HG03342 (cell line): ENCODE results near the gene RHEBL1.

Experiments
- ATAC-seq: cut with Tn5 transposase; IDR thresholded peaks from one replicate; pipeline ENCODE4 v1.9.1; 2021; ENCODE audit warnings: mild to moderate bottlenecking, moderate library complexity; ENCODE audit not compliant: unreplicated experiment

Gene RHEBL1, protein sequence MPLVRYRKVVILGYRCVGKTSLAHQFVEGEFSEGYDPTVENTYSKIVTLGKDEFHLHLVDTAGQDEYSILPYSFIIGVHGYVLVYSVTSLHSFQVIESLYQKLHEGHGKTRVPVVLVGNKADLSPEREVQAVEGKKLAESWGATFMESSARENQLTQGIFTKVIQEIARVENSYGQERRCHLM

DNA sequence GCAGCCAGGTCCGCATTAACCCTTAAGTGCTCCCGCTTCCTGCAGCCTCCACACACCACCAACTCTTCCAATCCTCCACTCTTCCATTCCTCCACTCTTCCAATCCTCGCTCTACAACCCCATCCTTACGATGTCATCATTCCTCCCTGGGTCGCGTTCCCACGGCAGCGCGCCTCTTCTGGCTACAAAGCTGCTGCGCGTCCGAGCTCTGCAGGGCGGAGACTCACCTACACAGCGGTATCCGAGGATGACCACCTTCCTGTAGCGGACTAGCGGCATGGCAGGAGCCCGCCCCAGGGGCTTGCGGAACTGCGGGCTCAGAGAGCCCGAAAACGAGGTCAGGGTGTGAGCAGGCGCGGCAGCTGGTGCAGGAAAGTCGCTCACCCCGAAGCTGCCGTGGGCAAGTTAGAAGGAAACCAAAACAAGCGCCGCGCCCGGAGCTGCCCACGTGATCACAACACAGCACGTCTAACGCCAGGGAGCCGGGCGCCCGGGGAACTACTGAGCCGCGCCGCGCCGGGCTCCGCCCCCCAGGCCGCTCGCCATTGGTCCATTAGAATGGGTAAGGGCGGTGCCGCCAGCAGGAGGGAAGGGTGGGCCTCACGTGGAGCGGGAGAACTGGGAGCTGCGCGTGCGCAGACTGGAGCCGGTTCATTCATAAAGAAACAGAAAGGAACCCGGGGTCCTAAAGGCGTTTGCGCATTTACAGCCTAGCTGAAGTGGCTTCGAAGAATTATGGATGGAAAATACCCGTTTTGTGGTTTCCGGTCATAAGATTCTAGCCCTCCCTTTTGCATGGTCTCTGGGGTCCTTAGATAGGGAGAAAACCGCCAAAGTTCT, at the start of gene RHEBL1:
TSS of gene RHEBL1 (minus strand) at position 473 of the 840 bp plus-strand sequence. CDS start at position 279, 194 bp downstream.
- ATAC-seq, result peak; percentile 97

DNA sequence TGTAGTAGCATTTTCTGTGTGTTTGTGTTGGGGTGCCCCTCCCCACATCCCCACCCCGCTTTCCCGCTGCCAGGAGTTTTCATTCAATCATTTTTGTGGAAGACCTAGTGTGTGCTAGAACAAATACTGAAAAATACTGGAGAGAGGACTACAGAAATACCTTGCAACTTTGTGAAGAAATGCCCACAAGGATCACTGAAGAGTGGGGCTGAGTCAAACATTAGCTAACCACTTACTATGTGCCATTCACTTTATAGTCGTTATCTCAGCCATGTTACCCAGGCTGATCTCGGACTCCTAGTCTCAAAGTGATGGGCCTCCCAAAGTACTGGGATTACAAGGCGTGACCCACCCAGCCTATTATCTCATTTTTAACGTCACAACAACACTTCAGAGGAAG, 41.4 kb upstream of the RHEBL1 start:
- ATAC-seq, result no peak

DNA sequence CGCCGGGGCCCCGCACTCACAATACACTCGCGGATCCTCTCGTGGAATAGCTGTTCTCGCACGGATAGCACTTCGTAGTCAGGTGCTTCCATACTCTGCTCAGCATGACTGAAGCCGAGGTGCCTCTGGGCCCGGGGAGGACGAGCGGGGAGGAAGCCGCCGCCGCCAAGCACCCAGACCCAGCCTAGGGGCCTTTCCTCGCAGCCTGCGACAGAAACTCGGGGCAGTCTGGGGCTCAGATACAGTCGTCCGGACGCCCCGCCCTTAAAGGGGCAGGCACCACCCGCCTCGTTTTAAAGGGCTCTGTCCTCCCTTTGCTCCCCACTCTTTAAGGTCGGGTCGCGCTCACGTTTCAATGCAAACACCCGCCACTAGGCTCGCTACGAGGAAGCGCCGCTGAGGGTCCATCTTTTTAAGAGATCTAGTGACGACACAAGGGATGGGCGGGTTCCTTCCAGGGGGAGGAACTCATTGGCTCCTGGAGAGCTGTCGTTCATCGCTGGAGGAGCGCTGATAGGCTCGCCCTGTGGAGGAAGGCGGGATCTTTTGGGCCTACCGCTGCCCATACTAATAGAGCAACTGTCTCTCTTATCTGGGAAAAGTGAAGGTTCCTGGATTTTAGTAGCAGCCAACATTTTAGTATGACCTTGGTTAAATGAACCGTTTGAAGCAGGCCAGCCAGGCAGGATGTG, 40.8 kb upstream of the RHEBL1 start, which contains the start of gene LMBR1L:
TSS of gene LMBR1L (minus strand) at position 384 of the 692 bp plus-strand sequence. CDS start at position 92, 292 bp downstream.
- peak; percentile 98 for ATAC-seq

DNA sequence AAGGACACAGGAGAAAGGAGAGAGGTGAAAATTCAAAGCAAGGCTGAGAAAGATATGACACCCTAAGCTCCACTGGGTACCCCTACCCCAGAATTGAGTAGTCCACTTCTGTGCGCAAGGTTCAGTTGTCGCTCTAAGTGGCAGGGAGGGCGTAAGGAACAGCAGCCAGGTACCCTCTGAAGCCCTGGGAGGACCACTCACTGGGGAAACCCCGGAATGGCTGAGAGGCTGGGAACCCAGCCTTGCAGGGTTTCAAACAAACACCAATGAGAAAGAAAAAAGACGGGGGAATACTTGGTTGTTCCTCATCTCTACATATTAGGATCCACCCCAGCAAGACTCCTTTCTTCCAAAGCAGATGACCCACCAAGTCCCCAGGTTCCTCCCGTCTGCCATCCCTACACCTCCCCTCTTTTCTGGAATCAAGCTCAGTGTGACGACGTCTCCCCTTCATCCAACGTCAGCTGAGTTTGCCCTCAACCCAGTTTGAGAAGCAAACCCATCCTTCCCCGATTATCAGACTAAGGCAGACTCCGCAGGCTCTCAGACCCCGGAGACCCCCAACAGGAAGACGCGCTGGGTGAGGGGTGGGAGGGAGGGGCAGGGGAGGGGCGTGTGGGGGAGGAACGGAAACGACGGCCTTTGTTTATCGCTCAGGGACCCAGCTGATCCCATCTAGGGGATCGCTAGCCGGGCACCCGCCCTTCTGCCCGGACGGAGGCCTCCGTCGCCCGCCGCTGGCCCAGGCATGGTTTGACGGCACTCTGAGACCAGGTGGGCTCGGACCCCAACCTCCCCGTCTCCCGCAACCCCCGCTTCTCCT, 40.1 kb upstream of the RHEBL1 start:
- peak; percentile 1 for ATAC-seq

DNA sequence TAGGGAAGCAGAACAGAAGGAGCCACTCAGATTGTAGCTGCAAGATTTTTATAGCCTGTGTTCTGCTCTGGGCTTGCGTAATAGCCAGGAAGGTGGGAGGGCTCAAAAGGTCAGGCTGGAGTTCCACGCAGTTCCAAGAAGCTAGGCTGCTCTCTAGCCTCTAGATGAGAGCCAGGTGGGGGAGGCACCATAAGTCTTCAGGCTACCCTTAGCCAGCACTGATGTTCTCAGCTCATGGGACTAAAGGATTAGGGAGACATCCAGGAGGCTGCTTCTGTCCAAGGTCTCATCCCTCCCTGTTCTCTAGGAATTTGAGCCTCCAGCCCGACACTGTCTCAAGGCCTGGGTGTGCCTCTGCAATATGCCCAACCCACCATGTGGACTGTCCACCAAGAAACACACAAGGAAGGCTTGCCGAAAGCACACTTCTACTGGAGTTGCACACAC, 39.2 kb upstream of the RHEBL1 start:
- no peak for ATAC-seq

DNA sequence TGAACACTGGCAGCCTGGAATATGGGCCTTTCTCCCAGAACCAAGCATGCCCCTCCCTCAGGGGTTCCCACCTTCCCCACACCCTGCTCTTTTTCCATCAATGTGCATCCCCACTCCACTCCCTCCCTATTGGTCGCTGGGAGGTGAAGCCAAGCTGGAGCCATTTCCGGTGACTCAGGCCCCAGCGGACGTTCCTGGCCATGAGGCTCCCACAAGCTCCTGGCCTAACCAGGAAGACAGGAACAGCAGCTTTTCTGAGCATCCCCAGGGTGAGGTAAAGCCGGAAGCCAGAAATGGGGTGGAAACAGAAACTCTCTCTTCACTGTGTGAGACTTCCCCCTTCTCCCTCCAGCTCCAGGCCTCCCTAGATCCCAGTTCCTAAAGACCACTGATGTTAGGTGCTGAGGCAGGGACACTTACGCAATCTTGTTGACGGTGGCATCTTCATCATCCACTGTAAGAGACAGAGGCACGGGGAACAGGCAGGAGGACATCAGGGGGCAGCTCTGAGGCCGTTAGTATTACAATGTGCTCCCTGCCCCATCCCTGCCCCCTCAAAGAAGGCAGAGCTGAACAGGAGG, 35.8 kb upstream of the RHEBL1 start:
- no peak for ATAC-seq

DNA sequence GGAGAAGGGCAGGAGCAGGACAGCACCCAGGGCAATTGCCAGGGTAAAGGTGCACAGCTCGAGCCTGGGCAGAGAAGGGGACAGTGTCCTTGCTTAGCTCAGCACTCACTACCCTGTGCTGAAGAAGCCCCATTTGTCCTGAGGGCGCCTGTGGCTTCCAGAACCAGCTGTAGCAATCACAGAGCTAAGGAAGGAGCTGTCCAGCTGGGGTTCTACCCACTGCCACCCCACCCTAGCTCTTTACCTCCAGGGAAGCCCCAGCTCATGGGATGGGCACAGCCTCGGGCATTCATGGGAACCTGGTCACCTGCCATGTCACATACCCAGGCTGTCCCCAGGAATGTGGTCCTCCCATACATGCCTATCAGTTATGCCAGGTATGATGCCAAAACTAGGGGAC, 35.0 kb upstream of the RHEBL1 start:
- ATAC-seq, result no peak

DNA sequence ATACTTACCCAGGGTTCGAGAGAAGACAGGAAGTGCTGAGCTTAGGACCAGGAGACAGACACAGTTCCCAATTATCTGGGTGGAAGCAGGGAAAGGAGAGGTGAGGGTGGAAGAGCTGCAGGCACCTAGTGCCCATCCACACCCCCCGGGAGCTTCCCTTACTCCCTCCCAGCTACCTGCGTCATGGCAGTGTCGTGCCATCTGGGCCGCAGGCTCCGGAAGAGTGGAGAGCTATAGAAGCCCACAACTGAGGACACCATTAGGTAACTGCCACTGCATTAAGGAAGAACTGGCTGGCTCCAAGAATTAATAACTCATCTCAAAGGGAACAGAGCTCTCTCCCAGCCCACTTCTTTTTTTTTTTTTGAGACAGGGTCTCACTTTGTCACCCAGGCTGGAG, 30.6 kb upstream of the RHEBL1 start:
- no peak for ATAC-seq

DNA sequence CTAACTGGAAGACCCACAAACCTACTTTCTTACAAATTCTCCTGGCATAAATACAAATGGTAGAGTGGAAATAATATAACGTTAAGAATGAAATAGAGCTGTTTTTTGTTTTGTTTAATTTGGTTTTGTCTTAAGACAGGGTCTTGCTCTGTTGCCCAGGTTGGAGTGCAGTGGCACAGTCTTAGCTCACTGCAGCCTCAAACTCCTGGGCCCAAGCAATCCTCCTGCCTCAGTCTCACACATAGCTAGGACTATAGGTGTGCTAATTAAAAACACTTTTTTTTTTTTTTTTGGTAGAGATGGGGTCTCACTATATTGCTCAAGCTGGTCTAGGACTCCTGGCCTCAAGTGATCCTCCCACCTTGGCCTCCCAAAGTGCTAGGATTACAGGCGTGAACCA, 28.9 kb upstream of the RHEBL1 start:
- no peak for ATAC-seq

DNA sequence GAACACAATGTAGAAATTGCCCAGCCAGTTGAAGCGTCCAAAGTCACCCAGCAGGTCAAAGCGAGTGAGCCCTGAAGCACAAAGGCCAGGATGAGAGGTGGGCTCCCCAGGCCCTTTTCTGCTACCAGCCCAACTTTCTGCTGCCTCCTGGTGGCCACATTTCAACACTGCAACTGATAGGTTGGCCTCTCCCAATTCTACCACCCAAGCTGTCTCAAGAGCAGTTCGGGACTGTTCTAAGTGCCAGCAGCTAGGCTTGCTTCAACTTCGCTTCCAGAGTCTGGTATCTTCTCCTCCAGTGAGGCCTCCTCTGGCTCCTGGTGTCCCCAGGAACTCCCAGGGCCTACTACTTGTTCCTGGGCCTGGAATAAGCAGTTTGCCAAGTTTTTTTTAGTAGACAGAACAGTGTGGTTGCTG, 28.3 kb upstream of the RHEBL1 start:
- no peak for ATAC-seq

DNA sequence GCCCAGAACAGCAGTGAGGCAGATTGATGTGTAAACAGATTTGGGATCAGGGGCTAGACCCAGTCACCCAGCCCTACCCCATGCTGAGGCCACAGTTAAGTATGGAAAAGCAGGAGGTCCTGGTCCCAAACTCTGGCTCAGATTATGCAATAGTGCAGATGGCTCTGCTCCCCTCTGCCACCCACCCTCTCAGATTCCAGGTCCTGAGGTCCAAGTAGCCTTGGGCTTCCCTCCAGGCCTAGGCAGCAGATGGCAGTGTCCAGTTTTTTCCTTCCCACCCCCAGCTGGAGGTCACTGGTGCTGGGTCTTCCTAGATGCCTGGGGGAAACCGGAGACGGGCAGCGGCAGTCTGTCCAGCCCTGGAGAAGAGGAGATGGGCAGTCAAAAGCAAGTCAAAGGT, 27.6 kb upstream of the RHEBL1 start:
- no peak for ATAC-seq

DNA sequence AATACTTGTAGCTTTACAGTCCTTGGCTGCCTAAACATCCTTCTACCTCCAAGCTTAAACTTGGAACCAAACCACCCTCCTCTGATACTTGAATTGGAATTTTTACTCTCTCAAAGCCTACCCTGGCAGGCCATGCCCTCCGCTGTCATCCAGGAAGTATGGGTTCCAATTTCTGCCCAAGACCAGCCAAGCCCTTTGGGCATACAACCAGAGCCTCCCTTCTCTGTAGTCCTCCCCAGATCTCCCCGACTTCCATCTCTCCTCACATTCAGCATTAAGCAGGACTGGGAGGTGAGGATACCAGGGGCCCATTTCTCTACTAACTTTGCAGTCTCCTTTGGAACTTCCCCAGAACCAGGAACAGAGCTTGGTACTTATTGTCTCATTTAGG, 25.2 kb upstream of the RHEBL1 start:
- no peak for ATAC-seq

DNA sequence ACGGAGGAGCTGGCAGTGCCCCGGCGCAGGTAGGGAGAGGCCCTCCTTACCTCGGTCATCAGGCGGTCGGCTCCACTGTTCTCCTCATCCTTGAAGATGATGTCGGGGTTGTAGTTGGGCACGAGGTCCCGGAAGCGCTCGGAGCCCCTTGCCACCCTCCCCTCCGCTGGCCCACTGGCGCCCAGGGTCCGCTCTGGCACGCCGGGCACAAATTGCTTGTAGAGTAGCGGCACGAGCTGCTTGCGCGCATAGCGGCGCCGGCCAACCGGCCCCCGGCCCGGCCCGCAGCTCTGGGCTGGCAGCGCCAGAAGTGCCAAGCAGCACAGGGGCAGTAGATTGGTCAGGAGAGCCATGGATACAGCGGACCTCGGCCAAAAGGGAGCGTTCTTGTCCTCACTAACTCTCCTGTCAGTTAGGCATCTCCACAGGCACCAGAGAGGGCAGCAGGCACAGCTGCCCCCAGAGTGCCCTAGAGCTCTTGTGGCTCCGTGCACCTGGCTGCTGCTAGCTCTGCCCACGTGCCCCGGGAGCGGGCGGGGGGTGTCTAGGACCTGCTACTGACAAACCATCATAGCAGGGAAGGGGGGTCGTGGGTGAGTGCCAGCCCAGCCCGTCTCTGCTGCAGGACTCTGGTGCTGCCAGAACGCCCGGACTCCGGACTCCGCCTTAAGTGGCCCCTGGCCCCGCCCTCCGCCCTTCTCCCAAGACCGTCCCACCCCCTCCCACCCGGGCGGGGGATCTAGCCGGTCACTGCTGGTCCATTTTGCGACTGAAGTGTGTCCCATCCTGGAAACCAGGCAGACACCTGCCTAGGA, 24.6 kb upstream of the RHEBL1 start, which contains the start of gene DHH:
TSS of gene DHH (minus strand) at position 642 of the 815 bp plus-strand sequence. CDS start at position 353, 289 bp downstream.
- no peak for ATAC-seq

DNA sequence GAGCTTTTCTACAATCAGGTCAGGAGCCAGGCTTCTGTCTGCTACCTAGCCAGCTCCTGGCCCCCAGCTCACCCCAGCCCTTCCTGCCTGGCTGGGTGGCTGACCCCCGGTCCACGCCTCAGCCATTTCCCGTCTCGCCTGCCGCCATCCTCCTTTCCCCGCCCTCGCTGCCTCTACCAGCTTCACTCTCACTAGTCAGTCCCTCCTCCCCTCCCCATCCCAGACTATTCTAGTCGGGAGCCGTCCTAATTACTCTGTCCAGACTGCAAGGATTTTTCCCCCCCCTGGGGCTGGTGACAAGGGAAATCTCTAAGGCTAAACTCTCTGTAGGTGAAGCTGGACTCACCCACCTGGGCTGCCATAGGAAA, 24.0 kb upstream of the RHEBL1 start:
- ATAC-seq, result no peak

DNA sequence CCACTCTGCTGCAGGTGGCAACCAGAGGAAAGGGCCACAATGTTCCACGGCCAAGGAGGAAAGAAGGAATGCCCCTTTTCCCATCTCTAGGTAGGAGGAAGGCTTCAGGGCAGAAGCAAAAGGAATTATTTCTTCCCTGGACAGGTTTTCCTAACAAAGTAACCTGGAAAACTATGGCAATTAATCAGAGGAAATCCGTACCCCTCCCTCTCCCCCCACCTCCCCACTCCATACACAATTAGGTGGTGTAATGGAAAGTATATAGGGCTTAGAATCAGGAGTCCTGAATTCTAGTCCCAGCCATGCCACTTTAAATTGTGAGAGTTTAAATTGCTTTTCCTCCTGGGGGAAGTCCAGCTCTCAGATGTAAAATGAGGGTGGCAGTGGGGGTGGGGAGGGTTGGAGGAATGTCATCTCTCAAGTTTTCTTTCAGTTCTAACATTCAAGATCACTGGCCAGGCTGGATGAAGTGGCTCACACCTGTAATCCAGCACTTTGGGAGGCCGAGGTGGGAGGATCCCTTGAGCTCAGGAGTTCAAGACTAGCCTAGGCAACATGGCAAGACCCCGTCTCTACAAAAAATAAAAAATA, 23.1 kb upstream of the RHEBL1 start:
- no peak for ATAC-seq

DNA sequence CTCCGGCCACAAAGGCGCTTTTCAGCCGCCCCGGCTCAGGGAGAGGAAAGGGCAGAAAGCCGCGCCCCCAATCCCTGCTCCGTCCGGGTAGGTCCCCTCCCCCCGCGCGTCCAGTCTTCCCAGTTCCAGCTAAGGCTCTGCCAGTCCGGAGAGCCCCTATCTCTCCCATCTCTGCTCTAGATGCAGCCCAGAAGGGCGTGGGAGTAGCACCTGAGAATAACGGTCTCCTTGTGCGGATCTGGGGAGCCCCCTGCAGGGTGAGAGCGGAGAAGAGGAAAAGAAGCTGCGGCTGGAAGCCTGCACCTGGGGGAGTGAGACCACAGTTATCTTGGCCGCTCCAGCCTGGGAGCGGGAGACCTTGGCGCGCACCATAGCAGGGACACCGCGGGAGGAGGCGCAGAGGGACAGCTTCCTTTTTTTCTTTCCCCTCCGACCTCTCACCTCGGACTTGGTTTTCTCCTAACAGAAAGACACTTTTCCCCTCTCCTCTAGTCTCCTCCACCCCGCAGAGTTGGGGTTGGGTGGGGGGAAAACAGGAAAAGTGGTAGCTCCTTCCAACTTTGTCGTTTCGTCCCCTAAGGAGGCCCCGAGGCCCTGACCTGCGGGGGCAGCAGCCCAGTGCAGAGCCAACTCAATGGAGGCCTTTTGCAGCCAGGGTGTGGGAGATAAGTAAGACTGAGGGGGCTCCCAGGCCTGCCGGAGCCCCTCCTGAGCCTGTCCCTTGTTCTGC, 22.5 kb upstream of the RHEBL1 start:
- ATAC-seq, result no peak

DNA sequence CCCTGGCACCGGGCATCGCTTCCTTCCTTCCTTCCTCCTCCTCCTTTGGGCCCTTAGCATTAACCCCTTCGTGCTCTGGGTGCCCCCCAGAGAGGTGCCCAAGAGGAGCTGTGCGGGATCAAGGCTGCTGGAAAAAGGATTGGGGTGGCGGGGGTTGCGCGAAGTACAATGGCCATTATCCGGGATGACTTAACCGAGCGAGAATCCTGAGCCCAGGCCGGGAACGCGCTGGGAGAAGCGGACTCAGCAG, 22.0 kb upstream of the RHEBL1 start:
- no peak for ATAC-seq

DNA sequence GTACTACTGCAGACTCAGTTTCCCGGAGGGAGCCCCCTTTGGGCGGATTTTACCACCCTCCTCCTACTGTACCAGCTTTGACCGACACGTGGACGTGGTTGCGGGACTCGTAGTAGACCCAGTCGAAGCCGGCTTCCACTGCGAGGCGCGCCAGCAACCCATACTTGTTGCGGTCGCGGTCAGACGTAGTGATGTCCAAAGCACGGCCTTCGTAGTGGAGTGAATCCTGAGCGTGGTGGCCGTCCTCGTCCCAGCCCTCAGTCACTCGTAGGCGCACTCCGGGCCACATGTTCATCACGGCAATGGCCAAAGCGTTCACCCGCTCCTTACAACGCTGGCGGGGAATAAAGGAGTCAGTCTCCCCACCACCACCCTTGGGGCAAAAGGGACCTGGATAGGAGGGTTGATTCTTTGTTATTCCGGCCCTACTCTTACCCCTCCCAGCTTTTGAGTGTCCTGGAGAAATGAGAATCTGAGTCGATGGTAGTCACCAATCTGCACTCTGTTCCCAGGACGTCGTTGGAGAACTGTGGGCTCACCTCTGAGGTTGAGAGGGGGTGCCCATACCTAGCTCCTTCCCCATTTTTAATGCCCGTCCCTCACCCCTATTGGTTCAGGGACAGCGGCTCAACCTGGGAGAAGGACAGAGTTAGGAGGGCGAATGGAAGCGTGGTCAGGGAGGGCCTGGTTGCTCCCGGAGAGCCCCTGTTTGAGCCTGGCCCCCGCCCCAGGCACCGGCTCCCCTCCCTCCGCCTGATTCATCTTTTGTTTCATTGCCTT, 21.5 kb upstream of the RHEBL1 start:
- no peak for ATAC-seq
